Measurements from ENCODE around the gene FEZ2. TPM values are rescaled to one million over a fixed set of nuclear protein-coding genes. Genes with fewer than 3 reads are reported as not detected.

FEZ2 gene
- total and polyA plus RNA-seq, 2 donors (not counting 3 experiments of a cell fraction or from before 2014, with no cell fraction given): 41.2 to 72.4 TPM

DNA sequence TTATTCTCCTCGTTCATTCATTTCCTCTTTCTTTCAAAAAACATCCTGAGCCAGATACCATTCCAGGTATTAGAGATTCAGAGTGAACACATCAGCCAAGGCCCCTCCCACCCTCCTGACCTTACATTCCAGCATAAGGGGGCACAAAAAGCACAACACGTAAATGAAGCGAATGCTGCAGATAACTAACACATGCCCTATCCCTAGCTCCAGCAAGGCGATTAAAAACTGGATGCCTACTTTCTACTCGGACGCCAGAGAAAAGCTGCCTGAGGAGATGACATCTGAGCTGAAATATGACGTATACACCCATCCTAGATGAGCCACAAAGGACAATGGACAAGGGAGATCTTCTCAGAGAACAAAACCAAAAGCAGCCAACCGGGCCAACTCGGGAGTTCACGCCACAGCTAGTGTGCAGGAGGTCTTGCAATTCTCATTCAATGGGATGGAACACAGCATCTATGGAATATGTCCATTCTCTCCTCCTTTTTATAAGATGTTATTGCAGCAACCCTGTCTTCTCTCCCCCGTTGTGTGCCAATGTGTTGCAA, 33.5 kb downstream of the FEZ2 start:
- intact Hi-C loops (cut with micrococcal nuclease): loop anchor here (5.0 to 10.0 kb wide), 2 partner anchors 192 to 220 kb away; no protein-coding TSS in a partner anchor
- FAIRE-seq: no peak

More for the DNA sequence above, 33.5 kb downstream of the FEZ2 start:
- H3K4me3 ChIP-seq (replicated peaks in 1 of 3; ENCODE audit: insufficient read depth in 1 of 3, low read depth in 1 of 3, low read length in 3 of 3): peak overlapping the region in 1 of 3 experiments; percentile 25
- H3K4me2 ChIP-seq (ENCODE audit: insufficient read depth, low read length): peak overlapping the region; percentile 58
- dilution Hi-C loops (cut with MboI; ENCODE audit: extremely low pct_ligation_motif_present, low sequenced_read_pairs): no loop called here
- peak; percentile 63 for DNase-seq (ENCODE audit: low read depth, low spot score)
- H3K27me3 ChIP-seq (ENCODE audit: control insufficient read depth in 2 of 2, insufficient read depth in 2 of 2, low read length in 2 of 2): no peaks in the 10 kb centered on the region
- no peak overlapping the region for H2AFZ ChIP-seq (ENCODE audit: low read depth, low read length)
- TF ChIP-seq POLR2AphosphoS5 (IDR thresholded peaks at IDR 0.05; ENCODE audit: insufficient read depth, low read depth, low read length) (peak; percentile 38), POLR2A (IDR thresholded peaks at IDR 0.05; ENCODE audit: low read depth, low read length) (peak; percentile 63), EZH2 (IDR thresholded peaks at IDR 0.05; ENCODE audit: borderline replicate concordance, low read depth, low read length, severe bottlenecking) (no peak), JUN (IDR thresholded peaks at IDR 0.05; ENCODE audit: borderline replicate concordance, insufficient read depth, insufficient read length, low read depth) (no peak), MYC (IDR thresholded peaks at IDR 0.05; ENCODE audit: low read depth, low read length) (no peak), GATA2 (IDR thresholded peaks at IDR 0.05; ENCODE audit: insufficient read depth, insufficient read length, low read depth, low read length) (peak; percentile 35), FOS (IDR thresholded peaks at IDR 0.05; ENCODE audit: borderline replicate concordance, insufficient read depth, low read length) (peak; percentile 30)
- TF ChIP-seq, protein P1, sequence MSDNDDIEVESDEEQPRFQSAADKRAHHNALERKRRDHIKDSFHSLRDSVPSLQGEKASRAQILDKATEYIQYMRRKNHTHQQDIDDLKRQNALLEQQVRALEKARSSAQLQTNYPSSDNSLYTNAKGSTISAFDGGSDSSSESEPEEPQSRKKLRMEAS (IDR thresholded peaks at IDR 0.05; ENCODE audit: insufficient read depth, insufficient read length): no peak
- TF ChIP-seq, protein P2, sequence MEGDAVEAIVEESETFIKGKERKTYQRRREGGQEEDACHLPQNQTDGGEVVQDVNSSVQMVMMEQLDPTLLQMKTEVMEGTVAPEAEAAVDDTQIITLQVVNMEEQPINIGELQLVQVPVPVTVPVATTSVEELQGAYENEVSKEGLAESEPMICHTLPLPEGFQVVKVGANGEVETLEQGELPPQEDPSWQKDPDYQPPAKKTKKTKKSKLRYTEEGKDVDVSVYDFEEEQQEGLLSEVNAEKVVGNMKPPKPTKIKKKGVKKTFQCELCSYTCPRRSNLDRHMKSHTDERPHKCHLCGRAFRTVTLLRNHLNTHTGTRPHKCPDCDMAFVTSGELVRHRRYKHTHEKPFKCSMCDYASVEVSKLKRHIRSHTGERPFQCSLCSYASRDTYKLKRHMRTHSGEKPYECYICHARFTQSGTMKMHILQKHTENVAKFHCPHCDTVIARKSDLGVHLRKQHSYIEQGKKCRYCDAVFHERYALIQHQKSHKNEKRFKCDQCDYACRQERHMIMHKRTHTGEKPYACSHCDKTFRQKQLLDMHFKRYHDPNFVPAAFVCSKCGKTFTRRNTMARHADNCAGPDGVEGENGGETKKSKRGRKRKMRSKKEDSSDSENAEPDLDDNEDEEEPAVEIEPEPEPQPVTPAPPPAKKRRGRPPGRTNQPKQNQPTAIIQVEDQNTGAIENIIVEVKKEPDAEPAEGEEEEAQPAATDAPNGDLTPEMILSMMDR (IDR thresholded peaks at IDR 0.05; ENCODE audit: extremely low read depth in 1 of 2, insufficient read depth in 1 of 2, low read depth in 1 of 2, low read length in 2 of 2): no peak
- CTCF ChIA-PET: interaction anchor here (0.9 to 4.5 kb wide), 2 partner anchors 8 to 100 kb away, joined by 3 to 29 read pairs; no protein-coding TSS in a partner anchor
- no peaks in the 10 kb centered on the region for H3K9me3 ChIP-seq (replicated peaks; ENCODE audit: control insufficient read depth, insufficient read depth, low read length)
- no peaks in the 10 kb centered on the region for H4K20me1 ChIP-seq (replicated peaks; ENCODE audit: control insufficient read depth, extremely low read depth, insufficient read depth, low read length)
- peak overlapping the region; percentile 98 for H3K27ac ChIP-seq (ENCODE audit: insufficient read depth, low read depth, low read length)
- peaks cover 94% of the 10 kb centered on the region for H3K4me1 ChIP-seq (ENCODE audit: control insufficient read depth, extremely low read depth, insufficient read depth, low read length)
- BruUV-seq (replicated peaks): TSS peak; percentile 42
- POLR2A ChIA-PET: interaction anchor here (1.1 to 1.5 kb wide), 2 partner anchors 78 to 95 kb away, joined by 3 to 4 read pairs; no protein-coding TSS in a partner anchor
- no peaks in the 10 kb centered on the region for H3K36me3 ChIP-seq (ENCODE audit: control insufficient read depth in 2 of 2, extremely low read depth in 1 of 2, insufficient read depth in 2 of 2, low read length in 2 of 2)
- H3K9me1 ChIP-seq (replicated peaks; ENCODE audit: control insufficient read depth, extremely low read depth, insufficient read depth, low read length): no peaks in the 10 kb centered on the region
- peaks cover 44% of the 10 kb centered on the region for H3K79me2 ChIP-seq (ENCODE audit: control insufficient read depth, insufficient read depth, low read length)
- H3K9ac ChIP-seq (replicated peaks; ENCODE audit: extremely low read depth, insufficient read depth, low read length): peak overlapping the region; percentile 93
